Measurements from ENCODE around the gene MOG.

Gene MOG

GRCh38 chr6:29678114-29678513 lies 21.2 kb downstream of the MOG start:
- no peak for DNase-seq (ENCODE audit: extremely low spot score)
- ChIA-PET CTCF (interaction anchor here (2.0 to 4.0 kb wide), 3 partner anchors 12 to 26 kb away, joined by 7 to 15 read pairs (median 13); no protein-coding TSS in a partner anchor), POLR2A (no interaction called here)
- no peak for TF ChIP-seq CTCF (IDR thresholded peaks at IDR 0.05; ENCODE audit: control extremely low read depth, extremely low read depth, low read depth, missing control alignments)

GRCh38 chr6:29679962-29680361 lies 23.1 kb downstream of the MOG start:
- TF ChIP-seq CTCF (IDR thresholded peaks at IDR 0.05; ENCODE audit: control extremely low read depth, extremely low read depth, low read depth, missing control alignments): no peak
- DNase-seq (ENCODE audit: extremely low spot score): no peak
- POLR2A ChIA-PET: no interaction called here
- CTCF ChIA-PET: no interaction called here

- no peak for DNase-seq (ENCODE audit: extremely low spot score)
- CTCF ChIA-PET: no interaction called here
- no peak for TF ChIP-seq CTCF (IDR thresholded peaks at IDR 0.05; ENCODE audit: control extremely low read depth, extremely low read depth, low read depth, missing control alignments)
- POLR2A ChIA-PET: no interaction called here
These were observed 23.5 kb downstream of the MOG start for GRCh38 chr6:29680416-29680815.

GRCh38 chr6:29680904-29681303 lies 24.0 kb downstream of the MOG start, which contains the start of gene ZFP57:
Gene ZFP57, minus strand, starts transcription at chr6:29681152. Its CDS starts 4,149 bp downstream, at chr6:29677003.
- ChIA-PET POLR2A (no interaction called here), CTCF (no interaction called here)
- DNase-seq (ENCODE audit: extremely low spot score): no peak
- TF ChIP-seq CTCF (IDR thresholded peaks at IDR 0.05; ENCODE audit: control extremely low read depth, extremely low read depth, low read depth, missing control alignments): no peak

- ChIA-PET CTCF (interaction anchor here (1.2 kb wide), 1 partner anchor 32 kb away, joined by 4 read pairs; no protein-coding TSS in a partner anchor), POLR2A (no interaction called here)
- TF ChIP-seq CTCF (IDR thresholded peaks at IDR 0.05; ENCODE audit: control extremely low read depth, extremely low read depth, low read depth, missing control alignments): no peak
- DNase-seq (ENCODE audit: extremely low spot score): no peak
These were observed 24.9 kb downstream of the MOG start for GRCh38 chr6:29681811-29682210.

GRCh38 chr6:29685718-29686326 lies 28.9 kb downstream of the MOG start:
- TF ChIP-seq CTCF (IDR thresholded peaks at IDR 0.05; ENCODE audit: control extremely low read depth, extremely low read depth, low read depth, missing control alignments): no peak
- no peak for DNase-seq (ENCODE audit: extremely low spot score)
- CTCF ChIA-PET: interaction anchor here (1.5 to 2.1 kb wide), 2 partner anchors 32 to 35 kb away, joined by 7 to 8 read pairs; no protein-coding TSS in a partner anchor
- POLR2A ChIA-PET: no interaction called here

Measured in GM10248 (cell line).